Glomerular visceral epithelial cell (primary cell): ENCODE results near the gene ITGB1.

Experiments
- DNase-seq: peaks from one replicate; pipeline ENCODE4 v3.0.0-alpha.2; 2016; ENCODE audit errors: extremely low spot score

ITGB1 gene

DNA sequence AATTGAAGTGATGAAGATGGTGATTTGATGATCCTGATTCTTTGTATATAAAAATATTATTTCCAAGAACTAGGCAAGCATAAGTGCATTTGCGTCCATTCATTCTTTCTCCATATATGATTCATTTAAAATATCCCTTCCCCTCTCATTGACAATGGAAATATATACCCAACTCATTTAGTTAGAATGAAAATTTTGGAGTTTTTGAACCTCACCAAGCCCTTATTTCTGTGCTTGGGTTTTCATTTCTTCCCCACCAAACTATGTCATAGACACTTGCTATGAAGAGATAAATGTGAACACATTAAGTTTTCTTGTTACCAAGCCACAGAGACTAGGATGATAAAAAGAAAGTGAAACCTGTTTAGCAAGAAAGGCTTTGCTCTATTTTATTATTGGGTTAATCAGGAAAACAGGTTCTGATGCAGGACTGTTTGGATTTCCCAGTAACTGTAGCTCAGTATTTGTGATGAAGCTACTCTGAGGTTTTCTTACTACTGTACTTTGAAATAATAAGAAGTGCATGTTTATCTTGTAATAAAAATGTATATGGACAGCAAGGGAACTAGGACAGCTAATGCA lies 68.3 kb downstream of the ITGB1 start:
- DNase-seq, result no peak

DNA sequence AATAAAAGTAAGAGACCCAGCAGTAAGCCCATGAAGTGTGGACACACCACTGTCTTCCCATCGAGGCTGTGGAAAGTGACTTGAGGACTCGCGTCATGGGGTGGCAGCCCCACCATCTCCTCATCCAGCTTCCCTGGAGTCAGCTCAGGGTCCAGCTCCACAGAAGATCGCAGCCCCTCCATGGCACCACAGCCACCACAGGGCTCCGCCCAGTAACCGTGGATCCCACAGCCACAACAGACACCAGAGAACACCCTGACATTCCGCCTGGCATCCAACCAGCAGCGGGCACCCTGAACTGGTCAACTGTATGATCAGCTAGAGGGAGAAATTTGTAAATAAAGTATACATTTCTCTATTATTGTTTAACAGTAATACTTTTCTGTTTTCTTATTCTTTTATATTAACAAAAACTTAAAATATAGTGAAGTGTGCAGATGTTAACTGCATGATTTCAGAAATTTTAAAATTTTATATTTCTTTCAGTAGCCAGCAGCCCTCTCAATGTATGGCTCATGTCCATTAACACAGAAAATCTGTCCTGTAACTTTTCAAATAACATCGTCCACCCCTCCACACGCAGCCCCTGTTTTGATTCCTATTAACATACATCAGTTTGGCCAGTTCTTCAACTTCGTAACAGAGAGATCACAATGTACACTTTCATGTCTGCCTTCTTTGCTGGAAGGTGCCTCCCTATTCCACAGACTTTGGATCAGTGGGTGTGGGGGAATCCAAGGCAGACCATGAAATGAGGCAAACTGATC lies 69.7 kb downstream of the ITGB1 start:
- no peak for DNase-seq

GRCh38 chr10:32887481-32887880 lies 70.5 kb downstream of the ITGB1 start:
- no peak for DNase-seq

DNA sequence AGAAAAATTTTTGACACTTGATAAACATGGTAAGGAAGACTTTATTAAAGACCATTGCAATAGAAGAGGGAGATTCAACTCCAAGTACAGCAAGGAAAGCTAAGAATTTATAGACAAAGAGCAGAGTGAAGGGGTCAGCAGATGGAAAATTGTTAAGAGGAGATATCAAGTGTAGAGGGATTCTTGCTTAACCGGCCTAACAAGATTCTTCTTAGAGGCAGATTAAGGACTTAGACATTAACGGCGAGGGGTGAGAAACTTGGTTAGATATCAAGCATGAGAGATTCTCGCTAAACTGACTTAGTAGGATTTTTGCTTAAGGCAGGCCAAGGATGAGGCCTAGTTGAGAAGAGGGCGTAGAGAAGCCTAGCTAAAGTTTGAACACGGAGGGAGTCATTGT lies 76.0 kb downstream of the ITGB1 start:
- no peak for DNase-seq

DNA sequence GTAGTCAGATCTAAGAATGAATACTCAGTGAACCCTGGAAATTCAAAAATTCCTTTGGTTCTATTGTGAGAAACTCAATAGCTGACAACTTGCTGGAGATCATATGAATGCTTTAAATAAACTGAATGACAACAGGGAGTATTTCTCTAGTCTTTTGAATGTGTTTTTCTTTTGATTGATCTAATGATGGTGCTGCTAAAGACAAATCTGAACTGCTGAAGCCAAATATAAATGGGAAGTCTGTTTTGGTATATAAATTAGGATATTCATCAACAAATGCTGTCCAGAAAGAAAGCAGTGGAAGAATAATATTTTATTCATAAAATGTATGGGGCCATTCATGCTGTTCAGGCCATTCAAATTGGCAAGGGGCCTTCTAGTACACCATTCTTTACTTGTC lies 79.4 kb downstream of the ITGB1 start:
- no peak for DNase-seq

DNA sequence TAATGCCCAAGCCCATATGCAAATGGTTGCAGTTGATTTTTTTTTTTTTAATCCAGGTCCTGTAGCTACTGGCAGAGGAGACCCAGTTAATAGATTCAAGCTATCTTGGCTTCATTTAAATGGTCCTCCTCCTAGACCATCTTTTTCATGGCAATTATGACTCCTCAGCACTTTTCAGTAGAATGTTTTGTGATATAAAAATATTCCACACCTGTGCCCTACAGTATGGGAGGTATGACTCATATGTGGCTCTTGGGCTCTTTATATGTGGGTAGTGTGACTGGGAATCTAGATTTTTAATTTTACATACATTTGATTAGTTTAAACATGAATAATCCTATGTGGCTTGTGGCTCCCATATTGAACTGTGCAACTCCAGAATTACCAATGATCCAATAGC lies 80.1 kb downstream of the ITGB1 start:
- no peak for DNase-seq

DNA sequence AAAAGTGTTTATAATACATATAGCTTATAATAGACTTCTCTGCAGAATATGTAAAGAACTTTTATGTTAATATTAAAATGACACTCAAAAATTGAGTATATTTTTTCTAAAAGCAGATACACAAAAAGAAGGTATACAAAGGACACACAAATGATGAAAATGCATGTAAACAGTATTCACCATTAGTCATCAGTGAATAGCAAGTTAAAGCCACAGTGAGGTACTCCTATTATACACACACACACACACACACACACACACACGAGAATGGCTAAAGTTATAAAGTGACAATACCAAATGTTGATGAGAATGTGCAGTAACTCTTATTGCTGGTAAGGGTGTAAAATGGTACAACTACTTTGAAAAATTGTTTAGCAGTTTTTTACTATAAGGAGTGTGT lies 92.9 kb downstream of the ITGB1 start:
- DNase-seq, result no peak

DNA sequence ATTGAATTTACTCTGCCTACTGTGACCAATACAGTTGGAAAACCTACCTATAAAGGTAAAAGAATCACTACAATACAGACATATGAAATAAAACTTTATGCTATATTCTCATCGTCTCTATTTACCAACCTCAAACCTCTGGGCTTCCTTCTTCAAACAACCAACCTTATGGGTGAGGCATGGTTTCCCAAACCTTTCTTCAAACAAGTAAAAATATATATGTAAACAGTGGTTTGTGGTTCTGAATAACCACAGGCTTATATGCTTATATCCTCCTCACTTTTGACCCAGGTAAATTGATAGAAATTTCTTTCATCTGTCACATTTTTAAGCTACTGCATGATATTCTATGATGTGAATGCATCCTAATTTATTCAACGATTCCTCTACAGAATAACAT lies 103.6 kb downstream of the ITGB1 start:
- no peak for DNase-seq

DNA sequence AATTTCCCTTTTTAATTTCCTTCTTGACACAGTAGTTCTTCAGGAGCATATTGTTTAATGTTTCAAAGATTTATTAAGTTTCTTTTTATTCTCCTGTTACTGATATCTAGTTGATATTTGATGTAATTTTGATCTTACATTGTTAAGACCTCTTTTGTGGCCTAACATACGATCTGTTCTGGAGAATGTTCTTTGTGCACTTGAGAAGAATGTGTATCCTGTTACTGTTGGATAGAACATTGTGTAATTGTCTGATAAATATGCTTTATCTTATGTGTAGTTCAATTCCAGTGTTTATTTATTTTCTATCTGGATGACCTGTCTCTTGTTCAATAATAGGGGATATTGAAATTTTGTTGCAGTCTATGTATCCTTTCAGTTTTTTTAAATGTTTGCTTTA lies 106.7 kb downstream of the ITGB1 start:
- no peak for DNase-seq
